Hematopoietic multipotent progenitor cell (in vitro differentiated cells): ENCODE results near the gene ZFP91. TPM values are rescaled to one million over a fixed set of nuclear protein-coding genes. Genes with fewer than 3 reads are reported as not detected.
"Not testable (repeated sequence)": the region's sequence is repeated elsewhere in the genome, so short reads cannot be mapped to it uniquely, and the experiment has no call there.

Experiments used
- DNase-seq, 3 donors: peaks; one replicate each; pipeline ENCODE4 v3.0.0-alpha.2; 2011 to 2015; ENCODE audit warnings: low read depth in 2 of 3, low spot score in 2 of 3
- total RNA-seq: library from RNA; depleted of rRNA; stranded (reverse); fragments of >200 nt; gene quantifications from one replicate; pipeline ENCODE4 v1.2.3, GENCODE V29; 2012

Gene ZFP91
- 14.8 TPM for total RNA-seq

GRCh38 chr11:58578635-58579191, at the start of gene ZFP91:
Gene ZFP91, plus strand, starts transcription at chr11:58579063. Its CDS starts 219 bp downstream, at chr11:58579282.
- peak; percentile 94 to 100 (median 99) for DNase-seq

- DNase-seq: no peak
Measured at GRCh38 chr11:58530236-58530635, 48.6 kb upstream of the ZFP91 start.

GRCh38 chr11:58531865-58532341, 47.0 kb upstream of the ZFP91 start:
- DNase-seq: no peak

- DNase-seq: no peak
Measured at GRCh38 chr11:58546841-58547240, 32.0 kb upstream of the ZFP91 start.

- DNase-seq: no peak
Measured at GRCh38 chr11:58549644-58550043, 29.2 kb upstream of the ZFP91 start.

GRCh38 chr11:58560842-58561241, 18.0 kb upstream of the ZFP91 start:
- DNase-seq: no peak

GRCh38 chr11:58561394-58562098, 17.3 kb upstream of the ZFP91 start:
- DNase-seq: no peak

GRCh38 chr11:58562375-58562800, 16.5 kb upstream of the ZFP91 start:
- DNase-seq: peak in 1 of 3 donors; percentile 45

GRCh38 chr11:58564231-58564630, 14.6 kb upstream of the ZFP91 start:
- DNase-seq: peak in 2 of 3 donors; percentile 73 to 92

- peak; percentile 55 to 85 (median 79) for DNase-seq
Measured at GRCh38 chr11:58567889-58568512, 10.9 kb upstream of the ZFP91 start.

- not testable (repeated sequence) for DNase-seq
Measured at GRCh38 chr11:58572906-58573305, 6.0 kb upstream of the ZFP91 start.

GRCh38 chr11:58573451-58574104, 5.3 kb upstream of the ZFP91 start:
- DNase-seq: peak; percentile 16 to 85 (median 77)

- no peak for DNase-seq
Measured at GRCh38 chr11:58574881-58575280, 4.0 kb upstream of the ZFP91 start.

- DNase-seq: peak; percentile 41 to 88 (median 83)
Measured at GRCh38 chr11:58575377-58576020, 3.4 kb upstream of the ZFP91 start, which contains the start of gene LPXN. Gene LPXN, minus strand, starts transcription at chr11:58575856. Its CDS starts 84 bp downstream, at chr11:58575772.

GRCh38 chr11:58576887-58577471, 1.9 kb upstream of the ZFP91 start:
- DNase-seq: peak in 1 of 3 donors; percentile 11

- peak; percentile 94 to 99 (median 97) for DNase-seq
Measured at GRCh38 chr11:58577555-58578135, 1.2 kb upstream of the ZFP91 start.

- DNase-seq: peak in 2 of 3 donors; percentile 94 to 97
Measured at GRCh38 chr11:58578136-58578634, 678 bp upstream of the ZFP91 start.

GRCh38 chr11:58579192-58580129, 598 bp downstream of the ZFP91 start:
- peak; percentile 83 to 96 (median 94) for DNase-seq
